ENCODE results near the gene MED26. TPM values are rescaled to one million over a fixed set of nuclear protein-coding genes. Genes with fewer than 3 reads are reported as not detected.

Gene MED26
- total RNA-seq, 1 experiment from 2014 or later = 11.4 TPM

- Histone ChIP-seq H3K9me3 (ENCODE audit: control insufficient read depth, low read depth, low read length) (no peaks in the 10 kb centered on the region), H3K79me2 (ENCODE audit: insufficient read depth, low read length) (peaks cover 62% of the 10 kb centered on the region; the same call in 1 of the 2 replicates), H3K23ac (ENCODE audit: insufficient read length, low read depth, low read length) (no peak overlapping the region), H4K8ac (replicated peaks; ENCODE audit: insufficient read length, low read depth, low read length) (no peak overlapping the region), H4K20me1 (ENCODE audit: control insufficient read depth, insufficient read depth, insufficient read length) (no peaks in the 10 kb centered on the region), H3K9ac (ENCODE audit: extremely low read depth, insufficient read length, low read length) (no peak overlapping the region), H3K4me2 (ENCODE audit: insufficient read depth, insufficient read length, low read length) (no peak overlapping the region), H3K27ac (ENCODE audit: insufficient read length, low read depth, low read length) (no peak overlapping the region), H2BK20ac (ENCODE audit: low read depth, low read length, poor library complexity, severe bottlenecking) (no peak overlapping the region), H2AK5ac (ENCODE audit: insufficient read length, low read length) (no peak overlapping the region), H2AFZ (ENCODE audit: low read length) (no peak overlapping the region), H2BK12ac (ENCODE audit: insufficient read length, low read depth, low read length) (no peak overlapping the region), H3K14ac (ENCODE audit: insufficient read depth, low read length) (no peak overlapping the region), H2BK5ac (ENCODE audit: insufficient read length, low read length) (no peak overlapping the region), H2BK120ac (ENCODE audit: low read depth, low read length, poor library complexity, severe bottlenecking) (no peak overlapping the region), H3K4ac (ENCODE audit: low read depth, low read length) (no peak overlapping the region), H3K56ac (ENCODE audit: insufficient read length, low read depth, low read length) (no peak overlapping the region), H3T11ph (ENCODE audit: low read length) (no peak overlapping the region), H3K4me1 (ENCODE audit: insufficient read depth, low read length) (no peaks in the 10 kb centered on the region), H3K18ac (ENCODE audit: insufficient read length, low read depth, low read length) (no peak overlapping the region), H3K23me2 (ENCODE audit: insufficient read length, low read depth, low read length, poor library complexity, severe bottlenecking) (peaks cover 7% of the 10 kb centered on the region), H2BK15ac (ENCODE audit: low read depth, low read length) (no peak overlapping the region), H3K27me3 (ENCODE audit: insufficient read depth, low read length) (no peaks in the 10 kb centered on the region), H4K91ac (ENCODE audit: insufficient read length, low read depth, low read length) (no peak overlapping the region), H3K79me1 (ENCODE audit: insufficient read depth, low read depth, low read length, poor library complexity, severe bottlenecking) (peaks cover 10% of the 10 kb centered on the region), H4K5ac (ENCODE audit: insufficient read length, low read depth, low read length) (no peak overlapping the region)
- Mint-ChIP-seq H3K4me1 (peaks cover 24 to 36% of the 10 kb centered on the region in 2 experiments), H3K27ac (no peak overlapping the region), H3K27me3 (ENCODE audit: low read depth) (no peaks in the 10 kb centered on the region), H3K36me3 (ENCODE audit: insufficient read depth in 1 of 3, low read depth in 3 of 3) (peaks cover 3 to 16% (median 6%) of the 10 kb centered on the region in 3 experiments; a peak in 5 of 7 replicates), H3K9me3 (no peaks in the 10 kb centered on the region), H3K4me3 (no peak overlapping the region)
- no CpG with 5 or more reads among the region's 2 CpGs for WGBS (ENCODE audit: extremely low coverage, insufficient read length, low lambda C conversion rate)
- no peak for DNase-seq
- TF ChIP-seq CTCF (conservative IDR thresholded peaks at IDR 0.05) = no peak
These were observed 4.9 kb downstream of the MED26 start for GRCh38 chr19:16623066-16623465.
